HEK293T (cell line): ENCODE data around the gene CNGB1.

Experiments
- ARNT ChIP-seq: fragments of 450-650 bp; IDR thresholded peaks from 2 replicates; pipeline ENCODE4 v1.6.1; 2017; ENCODE audit warnings: mild to moderate bottlenecking
- BHLHE40 ChIP-seq: fragments of 450-650 bp; IDR thresholded peaks from 2 replicates; pipeline ENCODE4 v1.6.1; 2016; ENCODE audit warnings: mild to moderate bottlenecking, moderate library complexity, borderline replicate concordance
- ELF4 ChIP-seq: fragments of 450-650 bp; IDR thresholded peaks from 2 replicates; pipeline ENCODE4 v1.6.1; 2017; ENCODE audit warnings: antibody characterized with exemption
- FOXA1 ChIP-seq: fragments of 450-650 bp; IDR thresholded peaks from 2 replicates; pipeline ENCODE4 v1.6.1; 2016; ENCODE audit warnings: mild to moderate bottlenecking
- FOXK2 ChIP-seq: fragments of 450-650 bp; IDR thresholded peaks from 2 replicates; pipeline ENCODE4 v1.6.1; 2016; ENCODE audit warnings: mild to moderate bottlenecking
- FOXM1 ChIP-seq: fragments of 450-650 bp; IDR thresholded peaks from 2 replicates; pipeline ENCODE4 v1.6.1; 2017; ENCODE audit warnings: mild to moderate bottlenecking, borderline replicate concordance
- L3MBTL2 ChIP-seq: fragments of 450-650 bp; conservative IDR thresholded peaks from 2 replicates; pipeline ENCODE4 v1.6.1; 2016; ENCODE audit warnings: mild to moderate bottlenecking
- SP1 ChIP-seq: fragments of 450-650 bp; IDR thresholded peaks from 2 replicates; pipeline ENCODE4 v1.6.1; 2017
- SUZ12 ChIP-seq: fragments of 450-650 bp; IDR thresholded peaks from 2 replicates; pipeline ENCODE4 v1.6.1; 2016; ENCODE audit warnings: mild to moderate bottlenecking
- TARDBP ChIP-seq: fragments of 450-650 bp; IDR thresholded peaks from 2 replicates; pipeline ENCODE4 v1.6.1; 2016
- TF ChIP-seq, protein P1 (sequence below): fragments of 450-650 bp; IDR thresholded peaks from 2 replicates; pipeline ENCODE4 v1.6.1; 2016

DNA sequence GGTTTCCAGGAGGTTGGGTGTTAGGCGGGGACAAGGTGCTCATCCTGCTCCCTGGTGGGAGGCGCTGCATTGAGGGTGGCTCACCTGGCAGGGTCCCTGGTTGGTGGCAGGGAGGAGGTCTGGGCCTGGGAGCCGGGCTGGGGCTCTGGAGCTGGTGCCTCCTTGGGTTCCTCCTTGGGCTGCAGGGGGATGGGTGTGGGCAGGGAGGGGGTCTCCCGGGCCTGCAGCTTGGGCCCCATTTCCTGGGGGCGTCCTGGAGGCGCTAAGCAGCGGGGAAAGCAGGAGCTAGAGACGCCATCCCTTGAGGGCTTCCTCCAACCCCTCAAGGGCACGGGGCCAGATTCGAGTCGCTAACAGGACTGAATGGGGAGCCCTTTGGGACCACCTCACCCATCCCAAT lies 11.1 kb downstream of the CNGB1 start:
- TF ChIP-seq SUZ12 (no peak), SP1 (no peak), BHLHE40 (no peak), ARNT (no peak), FOXA1 (no peak), FOXM1 (no peak), ELF4 (no peak), TARDBP (no peak), FOXK2 (no peak), L3MBTL2 (no peak)
- TF ChIP-seq, protein P1, sequence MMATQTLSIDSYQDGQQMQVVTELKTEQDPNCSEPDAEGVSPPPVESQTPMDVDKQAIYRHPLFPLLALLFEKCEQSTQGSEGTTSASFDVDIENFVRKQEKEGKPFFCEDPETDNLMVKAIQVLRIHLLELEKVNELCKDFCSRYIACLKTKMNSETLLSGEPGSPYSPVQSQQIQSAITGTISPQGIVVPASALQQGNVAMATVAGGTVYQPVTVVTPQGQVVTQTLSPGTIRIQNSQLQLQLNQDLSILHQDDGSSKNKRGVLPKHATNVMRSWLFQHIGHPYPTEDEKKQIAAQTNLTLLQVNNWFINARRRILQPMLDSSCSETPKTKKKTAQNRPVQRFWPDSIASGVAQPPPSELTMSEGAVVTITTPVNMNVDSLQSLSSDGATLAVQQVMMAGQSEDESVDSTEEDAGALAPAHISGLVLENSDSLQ, result no peak
